ENCODE data around the gene ALDH4A1.

- TF ChIP-seq ELF4 (CRISPR knock-in tag; IDR thresholded peaks at IDR 0.05; ENCODE audit: low read depth) (no peak), CTCF (IDR thresholded peaks at IDR 0.05) (no peak), MAX (CRISPR knock-in tag; IDR thresholded peaks at IDR 0.05) (no peak), JAZF1 (CRISPR knock-in tag; IDR thresholded peaks at IDR 0.05) (no peak), E2F4 (CRISPR knock-in tag; IDR thresholded peaks at IDR 0.05; ENCODE audit: borderline replicate concordance, low read depth) (no peak), NR3C1 (CRISPR knock-in tag; conservative IDR thresholded peaks at IDR 0.05; ENCODE audit: low read depth) (no peak), CREM (CRISPR knock-in tag; IDR thresholded peaks at IDR 0.05) (no peak), CBFB (CRISPR knock-in tag; IDR thresholded peaks at IDR 0.05; ENCODE audit: low read depth) (no peak), PREB (CRISPR knock-in tag; IDR thresholded peaks at IDR 0.05; ENCODE audit: borderline replicate concordance) (no peak)
Observed at GRCh38 chr1:18927082-18927653, 24.8 kb upstream of the ALDH4A1 start.
